ENCODE measurements around the gene AQR.

AQR gene

GRCh38 chr15:34892963-34893591 is 76.5 kb downstream of the AQR start:
- no peak overlapping the region for H3K27ac ChIP-seq
- ChIA-PET POLR2A (ENCODE audit: low non-redundant PET) (no interaction called here), CTCF (interaction anchor here (0.5 kb wide), 1 partner anchor 600 kb away, joined by 3 read pairs; no protein-coding TSS in a partner anchor)
- TF ChIP-seq CTCF (conservative IDR thresholded peaks at IDR 0.05; ENCODE audit: low read depth) = no peak
- DNase-seq (ENCODE audit: low spot score) = no peak

- ChIA-PET CTCF (no interaction called here), POLR2A (ENCODE audit: low non-redundant PET) (no interaction called here)
- no peak overlapping the region for H3K27ac ChIP-seq
- no peak for DNase-seq (ENCODE audit: low spot score)
- TF ChIP-seq CTCF (conservative IDR thresholded peaks at IDR 0.05; ENCODE audit: low read depth) = no peak
Observed at GRCh38 chr15:34890424-34890823, 79.1 kb downstream of the AQR start.

- no peak for TF ChIP-seq CTCF (conservative IDR thresholded peaks at IDR 0.05; ENCODE audit: low read depth)
- ChIA-PET CTCF (no interaction called here), POLR2A (ENCODE audit: low non-redundant PET) (no interaction called here)
- H3K27ac ChIP-seq = no peak overlapping the region
- DNase-seq (ENCODE audit: low spot score) = no peak
Observed at GRCh38 chr15:34889476-34889875, 80.1 kb downstream of the AQR start.

GRCh38 chr15:34886134-34886533 is 83.4 kb downstream of the AQR start:
- no peak for DNase-seq (ENCODE audit: low spot score)
- ChIA-PET POLR2A (ENCODE audit: low non-redundant PET) (no interaction called here), CTCF (no interaction called here)
- no peak overlapping the region for H3K27ac ChIP-seq
- TF ChIP-seq CTCF (conservative IDR thresholded peaks at IDR 0.05; ENCODE audit: low read depth) = no peak

- DNase-seq (ENCODE audit: low spot score) = peak; percentile 2
- TF ChIP-seq CTCF (conservative IDR thresholded peaks at IDR 0.05; ENCODE audit: low read depth) = no peak
- ChIA-PET POLR2A (ENCODE audit: low non-redundant PET) (no interaction called here), CTCF (no interaction called here)
- no peak overlapping the region for H3K27ac ChIP-seq
Observed at GRCh38 chr15:34883633-34884032, 85.9 kb downstream of the AQR start.

- DNase-seq (ENCODE audit: low spot score) = no peak
- ChIA-PET CTCF (no interaction called here), POLR2A (ENCODE audit: low non-redundant PET) (no interaction called here)
- no peak overlapping the region for H3K27ac ChIP-seq
- no peak for TF ChIP-seq CTCF (conservative IDR thresholded peaks at IDR 0.05; ENCODE audit: low read depth)
Observed at GRCh38 chr15:34883042-34883441, 86.5 kb downstream of the AQR start.
